OCI-LY1 (cell line): Measurements from ENCODE around the gene SMCO3.

ENCODE experiments used
- EZH2 ChIP-seq: fragments of 200-600 bp; sonication (generic), shearing (Covaris generic); IDR thresholded peaks from 2 replicates; pipeline ENCODE4 v1.8.0; 2017; ENCODE audit warnings: borderline replicate concordance, mixed run types, mild to moderate bottlenecking, antibody characterized with exemption, low read length, moderate library complexity, mixed read lengths
- TF ChIP-seq, protein P1 (sequence below): fragments of 200-600 bp; sonication (generic), shearing (Covaris generic); IDR thresholded peaks from 2 replicates; pipeline ENCODE4 v1.5.1; 2017; ENCODE audit warnings: mild to moderate bottlenecking, antibody characterized with exemption, low read length, moderate library complexity, mixed read lengths

GRCh38 chr12:14765398-14765797 lies 48.6 kb downstream of the SMCO3 start:
- TF ChIP-seq, protein P1, sequence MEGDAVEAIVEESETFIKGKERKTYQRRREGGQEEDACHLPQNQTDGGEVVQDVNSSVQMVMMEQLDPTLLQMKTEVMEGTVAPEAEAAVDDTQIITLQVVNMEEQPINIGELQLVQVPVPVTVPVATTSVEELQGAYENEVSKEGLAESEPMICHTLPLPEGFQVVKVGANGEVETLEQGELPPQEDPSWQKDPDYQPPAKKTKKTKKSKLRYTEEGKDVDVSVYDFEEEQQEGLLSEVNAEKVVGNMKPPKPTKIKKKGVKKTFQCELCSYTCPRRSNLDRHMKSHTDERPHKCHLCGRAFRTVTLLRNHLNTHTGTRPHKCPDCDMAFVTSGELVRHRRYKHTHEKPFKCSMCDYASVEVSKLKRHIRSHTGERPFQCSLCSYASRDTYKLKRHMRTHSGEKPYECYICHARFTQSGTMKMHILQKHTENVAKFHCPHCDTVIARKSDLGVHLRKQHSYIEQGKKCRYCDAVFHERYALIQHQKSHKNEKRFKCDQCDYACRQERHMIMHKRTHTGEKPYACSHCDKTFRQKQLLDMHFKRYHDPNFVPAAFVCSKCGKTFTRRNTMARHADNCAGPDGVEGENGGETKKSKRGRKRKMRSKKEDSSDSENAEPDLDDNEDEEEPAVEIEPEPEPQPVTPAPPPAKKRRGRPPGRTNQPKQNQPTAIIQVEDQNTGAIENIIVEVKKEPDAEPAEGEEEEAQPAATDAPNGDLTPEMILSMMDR: no peak
- TF ChIP-seq EZH2: no peak
